ENCODE results near the gene MRE11. TPM values are rescaled to one million over a fixed set of nuclear protein-coding genes. Genes with fewer than 3 reads are reported as not detected.
A peak's percentile ranks its signal among the peaks of the same experiment; 100 is the strongest.

Gene MRE11
- total RNA-seq, 1 donor from 2014 or later, result 40.5 TPM

DNA sequence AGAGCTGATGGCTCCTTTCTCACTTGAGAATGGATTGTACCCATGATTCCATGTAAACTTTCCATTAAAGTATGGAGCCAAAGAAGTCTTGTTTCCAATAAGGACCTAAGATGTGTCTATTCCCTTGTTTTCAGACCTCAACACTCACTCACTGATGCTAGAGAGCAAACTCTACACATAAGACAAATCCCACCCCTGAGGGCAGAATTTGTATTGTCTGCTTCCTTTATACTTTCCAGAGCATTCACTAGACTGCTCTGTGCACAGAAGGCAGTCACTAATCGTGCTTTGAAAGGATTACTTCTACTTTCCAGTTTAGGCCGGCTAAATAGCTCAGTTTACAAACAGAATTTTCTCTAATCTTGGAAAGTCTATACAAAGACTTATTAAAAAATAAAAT is 6.5 kb upstream of the MRE11 start:
- no peak overlapping the region for H3K27ac ChIP-seq
- no peaks in the 10 kb centered on the region for H3K27me3 ChIP-seq
- H3K36me3 ChIP-seq, result peaks cover 0 to 45% of the 10 kb centered on the region in 2 donors
- no peak for DNase-seq (ENCODE audit: extremely low spot score in 2 of 2)
- H3K9me3 ChIP-seq, result no peaks in the 10 kb centered on the region
- H3K4me3 ChIP-seq, result no peak overlapping the region
- H3K4me1 ChIP-seq, result peaks cover 7% of the 10 kb centered on the region
- no peak for TF ChIP-seq POLR2A (IDR thresholded peaks at IDR 0.05)
- no peak for TF ChIP-seq POLR2AphosphoS5 (IDR thresholded peaks at IDR 0.05; ENCODE audit: insufficient read depth in 1 of 2, low read depth in 1 of 2)
- TF ChIP-seq, protein P1, sequence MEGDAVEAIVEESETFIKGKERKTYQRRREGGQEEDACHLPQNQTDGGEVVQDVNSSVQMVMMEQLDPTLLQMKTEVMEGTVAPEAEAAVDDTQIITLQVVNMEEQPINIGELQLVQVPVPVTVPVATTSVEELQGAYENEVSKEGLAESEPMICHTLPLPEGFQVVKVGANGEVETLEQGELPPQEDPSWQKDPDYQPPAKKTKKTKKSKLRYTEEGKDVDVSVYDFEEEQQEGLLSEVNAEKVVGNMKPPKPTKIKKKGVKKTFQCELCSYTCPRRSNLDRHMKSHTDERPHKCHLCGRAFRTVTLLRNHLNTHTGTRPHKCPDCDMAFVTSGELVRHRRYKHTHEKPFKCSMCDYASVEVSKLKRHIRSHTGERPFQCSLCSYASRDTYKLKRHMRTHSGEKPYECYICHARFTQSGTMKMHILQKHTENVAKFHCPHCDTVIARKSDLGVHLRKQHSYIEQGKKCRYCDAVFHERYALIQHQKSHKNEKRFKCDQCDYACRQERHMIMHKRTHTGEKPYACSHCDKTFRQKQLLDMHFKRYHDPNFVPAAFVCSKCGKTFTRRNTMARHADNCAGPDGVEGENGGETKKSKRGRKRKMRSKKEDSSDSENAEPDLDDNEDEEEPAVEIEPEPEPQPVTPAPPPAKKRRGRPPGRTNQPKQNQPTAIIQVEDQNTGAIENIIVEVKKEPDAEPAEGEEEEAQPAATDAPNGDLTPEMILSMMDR (IDR thresholded peaks at IDR 0.05), result no peak
- intact Hi-C loops (cut with DNase I), result no loop called here

DNA sequence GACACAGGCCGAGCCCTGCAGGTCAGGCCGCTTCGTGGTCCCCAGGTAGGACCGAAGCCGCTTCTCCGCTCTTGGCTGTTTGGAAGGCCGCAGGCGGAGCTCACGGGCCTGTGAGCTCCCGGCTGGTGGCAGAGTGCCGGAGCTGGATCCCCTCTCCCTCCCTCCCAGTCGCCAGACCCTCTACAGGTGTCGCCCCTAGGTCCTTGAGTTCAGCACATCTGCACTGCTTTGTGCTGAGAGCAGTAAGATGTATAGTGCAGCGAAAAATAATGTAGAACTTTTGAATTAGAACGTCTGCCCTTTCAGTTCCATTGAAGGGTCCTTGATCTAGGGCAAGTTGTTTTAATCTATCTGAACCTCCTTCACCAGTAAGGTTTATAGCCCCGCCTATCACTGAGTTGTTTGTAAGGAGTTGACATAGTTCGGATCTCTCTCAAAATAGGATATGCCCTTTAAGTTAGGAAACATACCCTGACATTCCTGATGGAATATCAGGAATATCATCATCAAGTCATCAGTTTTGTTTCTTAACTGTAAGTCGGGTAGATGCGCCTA is 559 bp upstream of the MRE11 start:
- no peaks in the 10 kb centered on the region for H3K27me3 ChIP-seq
- H3K9me3 ChIP-seq, result no peaks in the 10 kb centered on the region
- no peak for DNase-seq (ENCODE audit: extremely low spot score in 2 of 2)
- peaks cover 34% of the 10 kb centered on the region for H3K4me1 ChIP-seq
- intact Hi-C loops (cut with DNase I), result no loop called here
- H3K4me3 ChIP-seq, result peak overlapping the region; percentile 66 to 83
- peak overlapping the region; percentile 80 for H3K27ac ChIP-seq
- TF ChIP-seq, protein P1 (IDR thresholded peaks at IDR 0.05), result no peak
- TF ChIP-seq POLR2AphosphoS5 (IDR thresholded peaks at IDR 0.05; ENCODE audit: insufficient read depth in 1 of 2, low read depth in 1 of 2) (peak in 1 of 2 donors; percentile 57), POLR2A (IDR thresholded peaks at IDR 0.05) (no peak)
- peaks cover 0 to 31% of the 10 kb centered on the region in 2 donors for H3K36me3 ChIP-seq

GRCh38 chr11:94486068-94486467 is 7.6 kb downstream of the MRE11 start:
- TF ChIP-seq POLR2A (IDR thresholded peaks at IDR 0.05) (no peak), POLR2AphosphoS5 (IDR thresholded peaks at IDR 0.05; ENCODE audit: insufficient read depth in 1 of 2, low read depth in 1 of 2) (no peak)
- TF ChIP-seq, protein P1 (IDR thresholded peaks at IDR 0.05), result no peak
- no peak for DNase-seq (ENCODE audit: extremely low spot score in 2 of 2)
- intact Hi-C loops (cut with DNase I), result no loop called here
- H3K36me3 ChIP-seq, result peaks cover 0 to 28% of the 10 kb centered on the region in 2 donors
- no peaks in the 10 kb centered on the region for H3K4me1 ChIP-seq
- no peak overlapping the region for H3K27ac ChIP-seq
- H3K4me3 ChIP-seq, result no peak overlapping the region
- H3K27me3 ChIP-seq, result no peaks in the 10 kb centered on the region
- no peaks in the 10 kb centered on the region for H3K9me3 ChIP-seq

DNA sequence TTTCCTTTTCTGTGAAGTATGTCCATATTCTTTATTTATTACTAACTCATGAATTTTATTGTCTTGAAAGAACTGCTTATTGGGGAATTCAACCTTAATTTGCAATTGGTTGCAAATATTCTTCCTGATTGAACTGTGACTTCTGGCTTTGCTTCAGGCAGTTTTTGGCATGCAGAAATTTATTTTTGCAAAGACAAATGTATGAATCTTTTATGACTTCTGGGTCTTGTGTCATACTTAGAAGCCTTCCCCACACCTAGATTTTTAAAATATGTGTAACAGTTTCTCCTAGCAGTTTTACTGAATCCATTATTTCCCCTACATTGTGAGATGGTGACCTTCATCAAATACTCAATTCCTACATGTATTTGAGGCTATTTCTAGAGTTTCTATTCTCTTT is 12.3 kb downstream of the MRE11 start:
- Histone ChIP-seq H3K9me3 (no peaks in the 10 kb centered on the region), H3K36me3 (peaks cover 0 to 38% of the 10 kb centered on the region in 2 donors), H3K27ac (no peak overlapping the region), H3K4me1 (no peaks in the 10 kb centered on the region), H3K27me3 (no peaks in the 10 kb centered on the region), H3K4me3 (no peak overlapping the region)
- TF ChIP-seq, protein P1 (IDR thresholded peaks at IDR 0.05), result no peak
- TF ChIP-seq POLR2AphosphoS5 (IDR thresholded peaks at IDR 0.05; ENCODE audit: insufficient read depth in 1 of 2, low read depth in 1 of 2) (no peak), POLR2A (IDR thresholded peaks at IDR 0.05) (no peak)
- no peak for DNase-seq (ENCODE audit: extremely low spot score in 2 of 2)
- intact Hi-C loops (cut with DNase I), result no loop called here

GRCh38 chr11:94477624-94478023 is 16.0 kb downstream of the MRE11 start:
- no peak for TF ChIP-seq POLR2A (IDR thresholded peaks at IDR 0.05)
- TF ChIP-seq POLR2AphosphoS5 (IDR thresholded peaks at IDR 0.05; ENCODE audit: insufficient read depth in 1 of 2, low read depth in 1 of 2), result no peak
- TF ChIP-seq, protein P1 (IDR thresholded peaks at IDR 0.05), result no peak
- Histone ChIP-seq H3K36me3 (peaks cover 0 to 27% of the 10 kb centered on the region in 2 donors), H3K27ac (no peak overlapping the region), H3K4me1 (no peaks in the 10 kb centered on the region), H3K4me3 (no peak overlapping the region), H3K9me3 (no peaks in the 10 kb centered on the region), H3K27me3 (no peaks in the 10 kb centered on the region)
- no peak for DNase-seq (ENCODE audit: extremely low spot score in 2 of 2)
- intact Hi-C loops (cut with DNase I), result no loop called here
